ENCODE data around the gene SEMA7A. TPM values are rescaled to one million over a fixed set of nuclear protein-coding genes. Genes with fewer than 3 reads are reported as not detected.

SEMA7A gene
- total RNA-seq, 1 experiment from 2014 or later: 38.1 TPM

GRCh38 chr15:74432968-74433591 lies 678 bp downstream of the SEMA7A start:
- Mint-ChIP-seq H3K27me3 (ENCODE audit: insufficient read depth, unreplicated experiment) (no peaks in the 10 kb centered on the region), H3K4me3 (ENCODE audit: unreplicated experiment) (peak overlapping the region; percentile 68), H3K9me3 (ENCODE audit: unreplicated experiment) (no peaks in the 10 kb centered on the region), H3K36me3 (ENCODE audit: insufficient read depth, unreplicated experiment) (peaks cover 22% of the 10 kb centered on the region), H3K4me1 (ENCODE audit: low read depth, unreplicated experiment) (peaks cover 32% of the 10 kb centered on the region), H3K27ac (ENCODE audit: unreplicated experiment) (no peak overlapping the region)
- Histone ChIP-seq H3K36me3 (ENCODE audit: control insufficient read depth, insufficient read depth, low read length) (no peaks in the 10 kb centered on the region; the same call in none of the 2 replicates), H3K9me3 (no peaks in the 10 kb centered on the region), H3K27me3 (replicated peaks; ENCODE audit: control insufficient read depth, insufficient read depth, low read length) (no peaks in the 10 kb centered on the region), H3K4me1 (peaks cover 12% of the 10 kb centered on the region), H3K4me3 (ENCODE audit: low read depth, low read length) (peak overlapping the region; percentile 94)
- DNase-seq: no peak
- TSS peak; percentile 20 for BruUV-seq (replicated peaks)
- CTCF ChIA-PET: interaction anchor here (0.6 to 1.7 kb wide), 2 partner anchors 28 to 121 kb away, joined by 3 to 5 read pairs; partner anchors contain the start of gene UBL7
- TF ChIP-seq, protein P1, sequence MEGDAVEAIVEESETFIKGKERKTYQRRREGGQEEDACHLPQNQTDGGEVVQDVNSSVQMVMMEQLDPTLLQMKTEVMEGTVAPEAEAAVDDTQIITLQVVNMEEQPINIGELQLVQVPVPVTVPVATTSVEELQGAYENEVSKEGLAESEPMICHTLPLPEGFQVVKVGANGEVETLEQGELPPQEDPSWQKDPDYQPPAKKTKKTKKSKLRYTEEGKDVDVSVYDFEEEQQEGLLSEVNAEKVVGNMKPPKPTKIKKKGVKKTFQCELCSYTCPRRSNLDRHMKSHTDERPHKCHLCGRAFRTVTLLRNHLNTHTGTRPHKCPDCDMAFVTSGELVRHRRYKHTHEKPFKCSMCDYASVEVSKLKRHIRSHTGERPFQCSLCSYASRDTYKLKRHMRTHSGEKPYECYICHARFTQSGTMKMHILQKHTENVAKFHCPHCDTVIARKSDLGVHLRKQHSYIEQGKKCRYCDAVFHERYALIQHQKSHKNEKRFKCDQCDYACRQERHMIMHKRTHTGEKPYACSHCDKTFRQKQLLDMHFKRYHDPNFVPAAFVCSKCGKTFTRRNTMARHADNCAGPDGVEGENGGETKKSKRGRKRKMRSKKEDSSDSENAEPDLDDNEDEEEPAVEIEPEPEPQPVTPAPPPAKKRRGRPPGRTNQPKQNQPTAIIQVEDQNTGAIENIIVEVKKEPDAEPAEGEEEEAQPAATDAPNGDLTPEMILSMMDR (IDR thresholded peaks at IDR 0.05; ENCODE audit: insufficient read depth in 1 of 2, low read depth in 1 of 2, low read length in 1 of 2, severe bottlenecking in 1 of 2, unreplicated experiment in 1 of 2): no peak
- POLR2A ChIA-PET: interaction anchor here (0.6 to 0.9 kb wide), 4 partner anchors 10 to 61 kb away, joined by 3 to 8 read pairs (median 4); no protein-coding TSS in a partner anchor
- intact Hi-C loops (cut with micrococcal nuclease; ENCODE audit: unreplicated experiment): loop anchor here (5.0 kb wide), 1 partner anchor 49 kb away; no protein-coding TSS in a partner anchor

DNA sequence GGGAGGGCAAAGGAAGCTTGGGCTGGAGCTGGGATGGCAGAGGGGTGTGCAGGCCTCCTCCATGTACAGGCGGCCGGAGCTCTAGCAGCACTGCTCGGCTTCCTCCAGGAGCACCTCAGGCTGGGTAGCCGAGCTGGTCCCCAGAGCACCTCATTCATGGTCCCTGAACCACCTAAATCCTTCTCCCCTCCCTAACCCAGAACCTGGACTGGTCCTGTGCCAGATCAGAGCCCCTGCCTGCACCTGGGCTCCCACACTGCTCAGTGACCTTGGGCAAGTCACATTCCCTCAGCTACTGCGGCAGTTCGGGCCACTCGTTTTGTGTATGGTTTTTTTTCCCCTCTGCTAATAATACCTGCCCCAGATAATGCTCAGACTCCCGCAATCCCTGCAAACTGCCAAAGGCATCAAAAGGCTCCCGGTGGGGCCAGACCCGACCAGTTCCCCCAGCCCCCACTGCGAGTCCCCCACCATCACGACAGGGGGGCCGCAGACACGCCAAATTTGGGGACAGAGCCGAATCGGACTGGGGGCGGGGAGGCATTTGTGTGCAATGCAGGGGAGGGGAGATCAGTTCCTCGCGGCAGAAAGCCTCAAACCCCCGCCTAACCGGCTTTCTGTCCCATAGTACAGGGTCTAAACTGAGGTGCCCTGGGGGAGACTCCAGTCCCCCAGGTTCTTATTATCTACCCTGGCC lies 1.3 kb downstream of the SEMA7A start:
- TF ChIP-seq, protein P1 (IDR thresholded peaks at IDR 0.05; ENCODE audit: insufficient read depth in 1 of 2, low read depth in 1 of 2, low read length in 1 of 2, severe bottlenecking in 1 of 2, unreplicated experiment in 1 of 2): no peak
- Histone ChIP-seq H3K4me3 (ENCODE audit: low read depth, low read length) (peak overlapping the region; percentile 94), H3K9me3 (no peaks in the 10 kb centered on the region), H3K27me3 (replicated peaks; ENCODE audit: control insufficient read depth, insufficient read depth, low read length) (no peaks in the 10 kb centered on the region), H3K4me1 (peaks cover 12% of the 10 kb centered on the region), H3K36me3 (ENCODE audit: control insufficient read depth, insufficient read depth, low read length) (no peaks in the 10 kb centered on the region; the same call in none of the 2 replicates)
- POLR2A ChIA-PET: interaction anchor here (0.6 kb wide), 3 partner anchors 11 to 26 kb away, joined by 3 to 8 read pairs (median 4); no protein-coding TSS in a partner anchor
- H3K27me3 Mint-ChIP-seq (ENCODE audit: insufficient read depth, unreplicated experiment): no peaks in the 10 kb centered on the region
- H3K4me3 Mint-ChIP-seq (ENCODE audit: unreplicated experiment): peak overlapping the region; percentile 68
- no peaks in the 10 kb centered on the region for H3K9me3 Mint-ChIP-seq (ENCODE audit: unreplicated experiment)
- intact Hi-C loops (cut with micrococcal nuclease; ENCODE audit: unreplicated experiment): loop anchor here (5.0 kb wide), 1 partner anchor 50 kb away; no protein-coding TSS in a partner anchor
- peaks cover 32% of the 10 kb centered on the region for H3K4me1 Mint-ChIP-seq (ENCODE audit: low read depth, unreplicated experiment)
- H3K36me3 Mint-ChIP-seq (ENCODE audit: insufficient read depth, unreplicated experiment): peaks cover 28% of the 10 kb centered on the region
- no peak for DNase-seq
- CTCF ChIA-PET: interaction anchor here (0.6 to 1.7 kb wide), 3 partner anchors 28 to 120 kb away, joined by 3 to 5 read pairs (median 3); partner anchors contain the start of gene UBL7
- H3K27ac Mint-ChIP-seq (ENCODE audit: unreplicated experiment): peak overlapping the region; percentile 29
- no TSS peak for BruUV-seq (replicated peaks)

DNA sequence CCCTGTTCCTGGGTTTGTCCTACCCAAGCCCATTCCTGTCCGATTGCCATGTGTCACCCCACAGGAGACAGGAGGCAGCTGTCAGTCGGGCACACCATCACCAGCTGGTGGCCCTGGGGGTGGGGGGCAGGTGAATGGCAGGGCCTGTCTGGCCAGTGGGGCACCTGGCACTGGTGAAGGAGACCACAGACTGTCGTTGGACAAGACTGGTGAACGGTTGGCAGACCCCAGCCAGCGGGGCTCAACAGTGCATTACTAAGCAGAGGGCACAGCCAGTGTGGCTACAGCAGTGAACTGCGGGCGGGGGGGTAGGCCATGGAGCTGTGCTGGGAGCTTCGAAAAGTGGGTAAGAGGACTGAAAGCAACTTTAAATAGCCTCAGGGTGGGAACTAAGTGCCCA lies 2.1 kb downstream of the SEMA7A start:
- Histone ChIP-seq H3K4me1 (peaks cover 12% of the 10 kb centered on the region), H3K36me3 (ENCODE audit: control insufficient read depth, insufficient read depth, low read length) (no peaks in the 10 kb centered on the region; the same call in none of the 2 replicates), H3K9me3 (no peaks in the 10 kb centered on the region), H3K4me3 (ENCODE audit: low read depth, low read length) (no peak overlapping the region), H3K27me3 (replicated peaks; ENCODE audit: control insufficient read depth, insufficient read depth, low read length) (no peaks in the 10 kb centered on the region)
- Mint-ChIP-seq H3K4me1 (ENCODE audit: low read depth, unreplicated experiment) (peaks cover 37% of the 10 kb centered on the region), H3K27me3 (ENCODE audit: insufficient read depth, unreplicated experiment) (no peaks in the 10 kb centered on the region), H3K36me3 (ENCODE audit: insufficient read depth, unreplicated experiment) (peaks cover 34% of the 10 kb centered on the region), H3K4me3 (ENCODE audit: unreplicated experiment) (peak overlapping the region; percentile 68), H3K27ac (ENCODE audit: unreplicated experiment) (peak overlapping the region; percentile 29), H3K9me3 (ENCODE audit: unreplicated experiment) (no peaks in the 10 kb centered on the region)
- TF ChIP-seq, protein P1 (IDR thresholded peaks at IDR 0.05; ENCODE audit: insufficient read depth in 1 of 2, low read depth in 1 of 2, low read length in 1 of 2, severe bottlenecking in 1 of 2, unreplicated experiment in 1 of 2): no peak
- intact Hi-C loops (cut with micrococcal nuclease; ENCODE audit: unreplicated experiment): loop anchor here (5.0 kb wide), 1 partner anchor 51 kb away; no protein-coding TSS in a partner anchor
- ChIA-PET CTCF (interaction anchor here (0.6 to 1.7 kb wide), 4 partner anchors 29 to 100 kb away, joined by 3 to 5 read pairs (median 3); partner anchors contain the start of gene UBL7), POLR2A (no interaction called here)
- BruUV-seq (replicated peaks): no TSS peak
- no peak for DNase-seq

All from Caco-2 (cell line).